GM20000 (cell line): ENCODE measurements around the gene PRTFDC1.

Experiments
- DNase-seq: peaks from one replicate; pipeline ENCODE4 v3.0.0; 2012; ENCODE audit warnings: low spot score
- TF ChIP-seq, protein P1 (sequence below): IDR thresholded peaks from 2 replicates; pipeline ENCODE4 v1.5.1; 2012; ENCODE audit warnings: mild to moderate bottlenecking, control low read depth; ENCODE audit errors: extremely low read depth, missing control alignments

The PRTFDC1 gene

DNA sequence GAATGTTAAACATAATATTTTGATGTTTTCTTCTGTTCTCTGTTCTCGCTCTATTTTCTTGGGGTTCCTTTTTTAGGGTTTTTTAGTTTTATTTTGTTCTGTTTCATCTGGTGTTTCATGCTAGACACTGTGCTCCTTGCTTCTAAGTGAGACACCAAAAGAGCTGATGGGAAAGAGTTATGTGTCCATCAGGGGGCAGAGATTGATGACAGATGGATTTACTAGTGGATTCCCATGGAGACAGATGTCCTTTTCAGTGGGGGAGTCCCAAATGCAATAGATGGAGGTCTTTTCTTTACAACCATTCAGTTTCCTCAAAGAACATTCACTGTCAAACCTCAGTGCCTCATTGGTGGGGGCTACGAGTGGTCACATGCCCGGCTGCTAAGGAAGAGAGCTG lies 34.9 kb downstream of the PRTFDC1 start:
- TF ChIP-seq, protein P1, sequence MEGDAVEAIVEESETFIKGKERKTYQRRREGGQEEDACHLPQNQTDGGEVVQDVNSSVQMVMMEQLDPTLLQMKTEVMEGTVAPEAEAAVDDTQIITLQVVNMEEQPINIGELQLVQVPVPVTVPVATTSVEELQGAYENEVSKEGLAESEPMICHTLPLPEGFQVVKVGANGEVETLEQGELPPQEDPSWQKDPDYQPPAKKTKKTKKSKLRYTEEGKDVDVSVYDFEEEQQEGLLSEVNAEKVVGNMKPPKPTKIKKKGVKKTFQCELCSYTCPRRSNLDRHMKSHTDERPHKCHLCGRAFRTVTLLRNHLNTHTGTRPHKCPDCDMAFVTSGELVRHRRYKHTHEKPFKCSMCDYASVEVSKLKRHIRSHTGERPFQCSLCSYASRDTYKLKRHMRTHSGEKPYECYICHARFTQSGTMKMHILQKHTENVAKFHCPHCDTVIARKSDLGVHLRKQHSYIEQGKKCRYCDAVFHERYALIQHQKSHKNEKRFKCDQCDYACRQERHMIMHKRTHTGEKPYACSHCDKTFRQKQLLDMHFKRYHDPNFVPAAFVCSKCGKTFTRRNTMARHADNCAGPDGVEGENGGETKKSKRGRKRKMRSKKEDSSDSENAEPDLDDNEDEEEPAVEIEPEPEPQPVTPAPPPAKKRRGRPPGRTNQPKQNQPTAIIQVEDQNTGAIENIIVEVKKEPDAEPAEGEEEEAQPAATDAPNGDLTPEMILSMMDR, result no peak
- DNase-seq, result no peak

DNA sequence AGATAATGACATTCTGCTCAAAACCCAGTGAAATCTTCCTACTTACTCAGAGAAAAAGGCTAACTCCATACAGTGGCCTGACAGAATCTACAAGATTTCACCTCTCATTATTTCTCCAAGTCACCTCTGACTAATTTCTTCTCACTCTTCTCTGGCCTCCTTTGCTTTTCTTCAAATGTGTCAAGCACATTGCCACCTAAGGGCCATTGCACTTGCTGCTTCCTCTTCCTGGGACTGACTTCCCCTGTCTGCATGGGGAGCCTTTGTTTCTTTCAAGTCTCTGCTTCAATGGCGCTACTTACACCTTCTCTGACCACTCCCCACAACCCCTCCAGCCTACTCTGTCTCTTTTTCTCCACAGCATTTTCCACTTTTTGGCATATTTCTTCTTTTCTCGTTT lies 36.0 kb downstream of the PRTFDC1 start:
- TF ChIP-seq, protein P1, result no peak
- no peak for DNase-seq

DNA sequence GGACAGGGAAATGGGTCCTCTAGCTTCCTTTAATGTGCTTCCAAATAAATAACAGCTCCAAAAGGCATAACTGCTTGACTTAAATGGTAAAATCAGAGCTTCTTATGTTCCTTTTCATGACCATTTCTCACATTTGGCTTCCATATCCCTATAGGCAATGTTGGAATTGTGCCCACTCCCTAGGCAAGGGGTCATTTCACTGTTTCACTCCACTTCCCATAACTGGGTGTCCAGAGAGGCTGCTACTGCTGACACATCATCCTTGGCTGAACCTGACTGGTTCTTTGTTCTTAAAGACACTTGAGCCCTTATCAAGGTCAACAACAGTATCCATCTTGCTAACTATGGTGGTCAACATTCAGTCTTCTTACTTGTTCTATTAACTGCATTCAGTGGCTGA lies 37.1 kb downstream of the PRTFDC1 start:
- TF ChIP-seq, protein P1, result no peak
- DNase-seq, result no peak

DNA sequence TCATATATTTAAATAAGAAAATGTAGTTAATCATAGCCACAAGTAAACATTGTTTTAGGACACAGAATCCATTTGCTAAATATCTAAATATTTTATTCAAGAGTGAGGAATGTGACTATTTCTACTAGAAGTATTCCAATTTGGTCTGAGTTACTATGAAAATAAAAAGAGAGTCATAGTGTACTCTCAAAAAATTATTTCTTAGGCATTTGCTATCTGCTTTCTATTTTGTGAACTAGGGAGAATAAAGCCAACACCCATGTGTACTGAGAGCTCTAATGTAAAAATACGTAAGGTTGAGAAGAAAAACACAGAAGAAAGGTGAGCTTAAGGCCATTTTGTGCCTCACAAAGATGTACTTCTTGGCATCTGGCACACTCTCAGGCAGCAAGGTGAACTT lies 38.3 kb downstream of the PRTFDC1 start:
- TF ChIP-seq, protein P1, result no peak
- no peak for DNase-seq

DNA sequence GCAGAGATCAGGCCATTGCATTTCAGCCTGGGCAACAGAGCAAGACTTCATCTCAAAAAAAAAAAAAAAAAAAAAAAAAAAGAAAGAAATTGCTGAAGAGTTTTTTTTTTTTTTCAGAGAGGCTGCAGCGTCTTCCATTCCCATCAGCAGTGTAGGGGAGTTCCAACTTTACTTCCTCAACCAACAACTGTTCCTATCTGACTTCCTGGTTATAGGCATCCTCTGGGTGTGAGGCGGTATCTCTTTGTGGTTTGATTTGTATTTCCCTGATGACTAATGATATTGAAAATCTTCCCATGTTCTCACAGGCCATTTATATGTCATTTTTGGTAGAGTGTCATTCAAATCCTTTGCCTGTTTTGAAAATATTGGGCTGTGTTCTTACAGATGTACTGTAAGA lies 40.2 kb downstream of the PRTFDC1 start:
- DNase-seq, result no peak
- TF ChIP-seq, protein P1, result no peak

DNA sequence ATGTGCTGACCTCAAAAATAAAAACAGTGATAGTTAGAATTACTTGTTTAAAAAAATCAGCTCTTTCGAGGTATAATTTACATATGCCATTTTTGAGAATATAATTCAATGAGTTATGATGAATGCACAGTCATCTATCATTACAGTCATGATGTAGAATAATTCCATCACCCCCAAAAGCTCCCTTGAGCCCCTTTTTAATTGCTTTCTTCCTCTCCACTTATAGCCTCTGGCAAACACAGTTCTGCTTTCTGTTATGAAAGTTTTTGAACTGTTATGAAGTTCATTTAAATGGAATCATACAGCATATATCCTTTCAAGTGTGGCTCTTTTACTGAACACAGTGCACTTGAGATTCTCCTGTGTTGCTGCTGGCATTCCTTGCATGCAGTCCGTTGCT lies 41.4 kb downstream of the PRTFDC1 start:
- DNase-seq, result no peak
- TF ChIP-seq, protein P1, result no peak

DNA sequence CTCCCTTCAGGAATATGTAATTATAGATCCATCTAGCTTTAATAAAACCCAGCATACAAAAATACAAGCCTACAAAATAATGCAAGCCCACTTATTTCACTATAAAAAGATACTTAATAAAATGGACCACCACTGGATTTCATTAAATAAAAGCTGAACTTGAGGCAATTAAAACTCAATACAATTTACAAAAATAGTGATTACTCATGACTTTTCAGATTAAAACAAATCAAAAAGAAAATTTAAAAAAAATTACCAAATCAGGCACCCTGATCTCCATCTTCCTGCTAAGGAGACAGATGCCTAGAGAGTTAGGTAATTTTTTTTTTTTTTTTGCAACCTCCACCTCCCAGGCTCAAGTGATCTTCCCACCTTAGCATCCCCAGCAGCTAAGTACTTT lies 41.8 kb downstream of the PRTFDC1 start:
- TF ChIP-seq, protein P1, result no peak
- DNase-seq, result no peak
